Measurements from ENCODE around the gene PLPP3. TPM values are rescaled to one million over a fixed set of nuclear protein-coding genes. Genes with fewer than 3 reads are reported as not detected.
A peak's percentile ranks its signal among the peaks of the same experiment; 100 is the strongest.

Gene PLPP3
- total RNA-seq, 1 experiment from 2014 or later = 26.7 TPM

GRCh38 chr1:56533197-56533596 lies 46.2 kb downstream of the PLPP3 start:
- Histone ChIP-seq H2BK12ac (ENCODE audit: insufficient read length, low read depth, low read length) (no peak overlapping the region), H4K20me1 (ENCODE audit: control insufficient read depth, insufficient read depth, insufficient read length) (no peaks in the 10 kb centered on the region), H2AFZ (ENCODE audit: low read length) (no peak overlapping the region), H3K14ac (ENCODE audit: insufficient read depth, low read length) (no peak overlapping the region), H3K4me2 (ENCODE audit: insufficient read depth, insufficient read length, low read length) (no peak overlapping the region), H3K56ac (ENCODE audit: insufficient read length, low read depth, low read length) (no peak overlapping the region), H3K4me1 (ENCODE audit: insufficient read depth, low read length) (peaks cover 50% of the 10 kb centered on the region), H4K91ac (ENCODE audit: insufficient read length, low read depth, low read length) (no peak overlapping the region), H2BK15ac (ENCODE audit: low read depth, low read length) (no peak overlapping the region), H4K8ac (replicated peaks; ENCODE audit: insufficient read length, low read depth, low read length) (no peak overlapping the region), H3K27ac (ENCODE audit: insufficient read length, low read depth, low read length) (no peak overlapping the region), H2AK5ac (ENCODE audit: insufficient read length, low read length) (no peak overlapping the region), H3K23ac (ENCODE audit: insufficient read length, low read depth, low read length) (no peak overlapping the region), H3K9ac (ENCODE audit: extremely low read depth, insufficient read length, low read length) (no peak overlapping the region), H2BK120ac (ENCODE audit: low read depth, low read length, poor library complexity, severe bottlenecking) (no peak overlapping the region), H3K18ac (ENCODE audit: insufficient read length, low read depth, low read length) (no peak overlapping the region), H4K5ac (ENCODE audit: insufficient read length, low read depth, low read length) (no peak overlapping the region), H3K79me1 (ENCODE audit: insufficient read depth, low read depth, low read length, poor library complexity, severe bottlenecking) (peaks cover 3% of the 10 kb centered on the region), H3K79me2 (ENCODE audit: insufficient read depth, low read length) (peaks cover 14% of the 10 kb centered on the region; the same call in 1 of the 2 replicates), H3K4ac (ENCODE audit: low read depth, low read length) (no peak overlapping the region), H2BK5ac (ENCODE audit: insufficient read length, low read length) (no peak overlapping the region), H3T11ph (ENCODE audit: low read length) (no peak overlapping the region), H3K9me3 (ENCODE audit: control insufficient read depth, low read depth, low read length) (no peaks in the 10 kb centered on the region), H3K23me2 (ENCODE audit: insufficient read length, low read depth, low read length, poor library complexity, severe bottlenecking) (no peaks in the 10 kb centered on the region), H3K27me3 (ENCODE audit: insufficient read depth, low read length) (no peaks in the 10 kb centered on the region), H2BK20ac (ENCODE audit: low read depth, low read length, poor library complexity, severe bottlenecking) (no peak overlapping the region)
- H3K9me3 Mint-ChIP-seq = no peaks in the 10 kb centered on the region
- H3K4me3 Mint-ChIP-seq = no peak overlapping the region
- peaks cover 17 to 38% (median 26%) of the 10 kb centered on the region in 3 experiments; a peak in 6 of 7 replicates for H3K36me3 Mint-ChIP-seq (ENCODE audit: insufficient read depth in 1 of 3, low read depth in 3 of 3)
- H3K27ac Mint-ChIP-seq = peak overlapping the region in 2 of 3 experiments; percentile 81 to 84; a peak in 4 of 7 replicates
- no CpG with 5 or more reads among the region's 3 CpGs for WGBS (ENCODE audit: extremely low coverage, insufficient read length, low lambda C conversion rate)
- H3K27me3 Mint-ChIP-seq (ENCODE audit: low read depth) = no peaks in the 10 kb centered on the region
- DNase-seq = no peak
- peaks cover 18 to 64% of the 10 kb centered on the region in 2 experiments for H3K4me1 Mint-ChIP-seq
- TF ChIP-seq CTCF (conservative IDR thresholded peaks at IDR 0.05) = no peak

Data from H9 (cell line).